Measurements from ENCODE around the gene MBTPS2.
"Not testable (repeated sequence)": the region's sequence is repeated elsewhere in the genome, so short reads cannot be mapped to it uniquely, and the experiment has no call there.

MBTPS2 gene

GRCh38 chrX:21839334-21840192, at the start of gene MBTPS2:
Gene MBTPS2, plus strand, starts transcription at chrX:21839617. Its CDS starts 118 bp downstream, at chrX:21839735.
- peak; percentile 42 for DNase-seq (ENCODE audit: low spot score)

- no peak for DNase-seq (ENCODE audit: low spot score)
These were observed 40.7 kb upstream of the MBTPS2 start for GRCh38 chrX:21798677-21799219.

- DNase-seq (ENCODE audit: low spot score), result no peak
These were observed 39.6 kb upstream of the MBTPS2 start for GRCh38 chrX:21799767-21800166.

- DNase-seq (ENCODE audit: low spot score), result no peak
These were observed 39.1 kb upstream of the MBTPS2 start for GRCh38 chrX:21800344-21800770.

- DNase-seq (ENCODE audit: low spot score), result no peak
These were observed 37.3 kb upstream of the MBTPS2 start for GRCh38 chrX:21802054-21802670.

- DNase-seq (ENCODE audit: low spot score), result no peak
These were observed 36.6 kb upstream of the MBTPS2 start for GRCh38 chrX:21802839-21803238.

GRCh38 chrX:21806691-21807090, 32.7 kb upstream of the MBTPS2 start:
- DNase-seq (ENCODE audit: low spot score), result no peak

- DNase-seq (ENCODE audit: low spot score), result no peak
These were observed 27.6 kb upstream of the MBTPS2 start for GRCh38 chrX:21811832-21812231.

- DNase-seq (ENCODE audit: low spot score), result no peak
These were observed 26.8 kb upstream of the MBTPS2 start for GRCh38 chrX:21812628-21813027.

GRCh38 chrX:21813612-21814368, 25.6 kb upstream of the MBTPS2 start:
- no peak for DNase-seq (ENCODE audit: low spot score)

GRCh38 chrX:21816136-21816535, 23.3 kb upstream of the MBTPS2 start:
- no peak for DNase-seq (ENCODE audit: low spot score)

- DNase-seq (ENCODE audit: low spot score), result not testable (repeated sequence)
These were observed 19.2 kb upstream of the MBTPS2 start for GRCh38 chrX:21820170-21820569.

- no peak for DNase-seq (ENCODE audit: low spot score)
These were observed 17.5 kb upstream of the MBTPS2 start for GRCh38 chrX:21821875-21822274.

GRCh38 chrX:21831496-21831895, 7.9 kb upstream of the MBTPS2 start:
- DNase-seq (ENCODE audit: low spot score), result no peak

- DNase-seq (ENCODE audit: low spot score), result no peak
These were observed 2.4 kb upstream of the MBTPS2 start for GRCh38 chrX:21837056-21837455.

GRCh38 chrX:21838937-21839333, 482 bp upstream of the MBTPS2 start:
- peak; percentile 1 for DNase-seq (ENCODE audit: low spot score)

GRCh38 chrX:21840193-21840545, 752 bp downstream of the MBTPS2 start:
- no peak for DNase-seq (ENCODE audit: low spot score)

- no peak for DNase-seq (ENCODE audit: low spot score)
These were observed 3.8 kb downstream of the MBTPS2 start for GRCh38 chrX:21843179-21843578.

GRCh38 chrX:21845096-21845495, 5.7 kb downstream of the MBTPS2 start:
- no peak for DNase-seq (ENCODE audit: low spot score)

GRCh38 chrX:21847342-21847741, 7.9 kb downstream of the MBTPS2 start:
- DNase-seq (ENCODE audit: low spot score), result no peak

GRCh38 chrX:21853578-21853977, 14.2 kb downstream of the MBTPS2 start:
- DNase-seq (ENCODE audit: low spot score), result no peak

GRCh38 chrX:21855937-21856415, 16.6 kb downstream of the MBTPS2 start, which contains the start of gene YY2:
Gene YY2, plus strand, starts transcription at chrX:21855987. Its CDS starts 498 bp downstream, at chrX:21856485.
- DNase-seq (ENCODE audit: low spot score), result no peak

Measured in germinal center (tissue), 1 donor.